H9 (cell line): ENCODE results near the gene MINDY4B. TPM values are rescaled to one million over a fixed set of nuclear protein-coding genes. Genes with fewer than 3 reads are reported as not detected.

Source experiments
- DNase-seq: peaks from one replicate; pipeline ENCODE4 v3.0.0-alpha.2; 2017
- H2AFZ ChIP-seq: one replicate; pipeline ENCODE4 v1.6.1; 2013; ENCODE audit warnings: mild to moderate bottlenecking, low read length, control low read depth, moderate library complexity
- H2AK5ac ChIP-seq: 2 replicates; pipeline ENCODE4 v1.6.1; 2013; ENCODE audit warnings: low read length, control low read depth, mixed read lengths; ENCODE audit not compliant: insufficient read length
- H2BK120ac ChIP-seq: one replicate; pipeline ENCODE4 v1.6.1; 2013; ENCODE audit warnings: low read depth, mild to moderate bottlenecking, low read length, control low read depth, inconsistent platforms; ENCODE audit not compliant: poor library complexity, severe bottlenecking
- H2BK12ac ChIP-seq: 2 replicates; pipeline ENCODE4 v1.6.1; 2013; ENCODE audit warnings: low read length, control low read depth, mixed read lengths, low read depth; ENCODE audit not compliant: insufficient read length
- H2BK15ac ChIP-seq: 2 replicates; pipeline ENCODE4 v1.6.1; 2013; ENCODE audit warnings: low read depth, low read length, control low read depth
- H2BK20ac ChIP-seq: one replicate; pipeline ENCODE4 v1.6.1; 2013; ENCODE audit warnings: low read depth, mild to moderate bottlenecking, low read length, control low read depth, inconsistent platforms; ENCODE audit not compliant: poor library complexity, severe bottlenecking
- H2BK5ac ChIP-seq: 2 replicates; pipeline ENCODE4 v1.6.1; 2013; ENCODE audit warnings: low read length, control low read depth, mixed read lengths; ENCODE audit not compliant: insufficient read length
- H3K14ac ChIP-seq: 2 replicates; pipeline ENCODE4 v1.6.1; 2013; ENCODE audit warnings: low read length, control low read depth; ENCODE audit not compliant: insufficient read depth
- H3K18ac ChIP-seq: 2 replicates; pipeline ENCODE4 v1.6.1; 2013; ENCODE audit warnings: low read depth, mild to moderate bottlenecking, mixed read lengths, low read length, control low read depth; ENCODE audit not compliant: insufficient read length
- H3K23ac ChIP-seq: 2 replicates; pipeline ENCODE4 v1.6.1; 2013; ENCODE audit warnings: low read length, control low read depth, mixed read lengths, low read depth; ENCODE audit not compliant: insufficient read length
- H3K23me2 ChIP-seq: 2 replicates; pipeline ENCODE4 v1.6.1; 2013; ENCODE audit warnings: low read depth, mild to moderate bottlenecking, mixed read lengths, low read length, control low read depth; ENCODE audit not compliant: insufficient read length, poor library complexity, severe bottlenecking
- H3K27ac ChIP-seq: 2 replicates; pipeline ENCODE4 v1.5.1; 2013; ENCODE audit warnings: low read length, control low read depth, mixed read lengths, low read depth; ENCODE audit not compliant: insufficient read length
- H3K27me3 ChIP-seq: 2 replicates; pipeline ENCODE4 v1.6.1; 2013; ENCODE audit warnings: low read length, control low read depth, inconsistent platforms; ENCODE audit not compliant: insufficient read depth
- H3K4ac ChIP-seq: 2 replicates; pipeline ENCODE4 v1.6.1; 2013; ENCODE audit warnings: low read depth, mild to moderate bottlenecking, control low read depth, inconsistent platforms, low read length, moderate library complexity
- H3K4me1 ChIP-seq: 2 replicates; pipeline ENCODE4 v1.6.1; 2013; ENCODE audit warnings: low read length, control low read depth, inconsistent platforms; ENCODE audit not compliant: insufficient read depth
- H3K4me2 ChIP-seq: 2 replicates; pipeline ENCODE4 v1.6.1; 2013; ENCODE audit warnings: low read length, control low read depth, mixed read lengths; ENCODE audit not compliant: insufficient read length, insufficient read depth
- H3K56ac ChIP-seq: 2 replicates; pipeline ENCODE4 v1.6.1; 2013; ENCODE audit warnings: low read depth, mild to moderate bottlenecking, mixed read lengths, low read length, control low read depth; ENCODE audit not compliant: insufficient read length
- H3K79me1 ChIP-seq: 2 replicates; pipeline ENCODE4 v1.6.1; 2013; ENCODE audit warnings: low read depth, mild to moderate bottlenecking, moderate library complexity, low read length, control low read depth, inconsistent platforms; ENCODE audit not compliant: insufficient read depth, poor library complexity, severe bottlenecking
- H3K79me2 ChIP-seq: 2 replicates; pipeline ENCODE4 v1.6.1; 2013; ENCODE audit warnings: low read length, control low read depth, inconsistent platforms; ENCODE audit not compliant: insufficient read depth
- H3K9ac ChIP-seq: 2 replicates; pipeline ENCODE4 v1.6.1; 2013; ENCODE audit warnings: low read length, control low read depth, mixed read lengths; ENCODE audit not compliant: insufficient read length; ENCODE audit errors: extremely low read depth
- H3K9me3 ChIP-seq: one replicate; pipeline ENCODE4 v1.6.1; 2013; ENCODE audit warnings: low read depth, low read length, inconsistent platforms; ENCODE audit not compliant: control insufficient read depth
- H3T11ph ChIP-seq: one replicate; pipeline ENCODE4 v1.6.1; 2013; ENCODE audit warnings: mild to moderate bottlenecking, low read length, control low read depth, inconsistent platforms
- H4K20me1 ChIP-seq: one replicate; pipeline ENCODE4 v1.6.1; 2013; ENCODE audit not compliant: control insufficient read depth, insufficient read length, insufficient read depth
- H4K5ac ChIP-seq: 2 replicates; pipeline ENCODE4 v1.6.1; 2013; ENCODE audit warnings: low read depth, mild to moderate bottlenecking, mixed read lengths, low read length, control low read depth; ENCODE audit not compliant: insufficient read length
- H4K8ac ChIP-seq: replicated peaks from 2 replicates; pipeline ENCODE4 v1.6.1; 2013; ENCODE audit warnings: low read length, control low read depth, mixed read lengths, low read depth; ENCODE audit not compliant: insufficient read length
- H4K91ac ChIP-seq: 2 replicates; pipeline ENCODE4 v1.6.1; 2013; ENCODE audit warnings: low read depth, mild to moderate bottlenecking, moderate library complexity, mixed read lengths, low read length, control low read depth; ENCODE audit not compliant: insufficient read length
- H3K27ac Mint-ChIP-seq, 3 experiments: 2 replicates in 2 of 3; 3 replicates in 1 of 3; pipeline ENCODE4 v1.8.0; 2020 to 2021; ENCODE audit warnings: mixed read lengths in 3 of 3, mild to moderate bottlenecking in 1 of 3, moderate library complexity in 1 of 3
- H3K27me3 Mint-ChIP-seq: 2 replicates; pipeline ENCODE4 v1.8.0; 2021; ENCODE audit warnings: low read depth, mild to moderate bottlenecking, moderate library complexity, mixed read lengths
- H3K36me3 Mint-ChIP-seq, 3 experiments: 2 replicates in 2 of 3; 3 replicates in 1 of 3; pipeline ENCODE4 v1.8.0; 2020 to 2021; ENCODE audit warnings: low read depth in 3 of 3, mixed read lengths in 3 of 3; ENCODE audit not compliant: insufficient read depth in 1 of 3
- H3K4me1 Mint-ChIP-seq, 2 experiments: 2 replicates each; pipeline ENCODE4 v1.8.0; 2020; ENCODE audit warnings: mixed read lengths in 2 of 2
- H3K4me3 Mint-ChIP-seq, 2 experiments: 2 replicates in 1 of 2; 3 replicates in 1 of 2; pipeline ENCODE4 v1.8.0; 2020 to 2021; ENCODE audit warnings: mild to moderate bottlenecking in 2 of 2, mixed read lengths in 2 of 2, moderate library complexity in 1 of 2
- H3K9me3 Mint-ChIP-seq, 2 experiments: 2 replicates in 1 of 2; 3 replicates in 1 of 2; pipeline ENCODE4 v1.8.0; 2020; ENCODE audit warnings: mild to moderate bottlenecking in 2 of 2, mixed read lengths in 2 of 2, moderate library complexity in 1 of 2
- CTCF ChIP-seq: fragments of 200-600 bp; sonication (generic); conservative IDR thresholded peaks from 3 replicates; pipeline ENCODE4 v1.8.0; 2021; ENCODE audit warnings: antibody characterized with exemption, mild to moderate bottlenecking
- WGBS: extraction: QIAGEN DNeasy Blood & Tissue Kit; methylation state at CpG from one replicate; pipeline ENCODE4 v1.1.7; 2013; ENCODE audit warnings: missing lambda C conversion rate, low lambda C conversion rate, mixed read lengths; ENCODE audit not compliant: insufficient read length; ENCODE audit errors: extremely low coverage; 5-methylcytosine and 5-hydroxymethylcytosine counted together
- total RNA-seq: library from RNA; stranded (reverse); gene quantifications from 2 replicates; pipeline ENCODE4 v1.2.1, GENCODE V29; 2021

MINDY4B gene
- total RNA-seq, 1 experiment from 2014 or later, result not detected

- no peak overlapping the region for H2BK120ac ChIP-seq
- H4K8ac ChIP-seq, result no peak overlapping the region
- H4K91ac ChIP-seq, result no peak overlapping the region
- no peaks in the 10 kb centered on the region for H3K9me3 ChIP-seq
- H4K20me1 ChIP-seq, result no peaks in the 10 kb centered on the region
- no peaks in the 10 kb centered on the region for H3K27me3 ChIP-seq
- DNase-seq, result no peak
- Mint-ChIP-seq H3K27ac (no peak overlapping the region), H3K27me3 (peaks cover under 1% of the 10 kb centered on the region; the same call in 1 of the 2 replicates), H3K36me3 (no peaks in the 10 kb centered on the region), H3K4me1 (no peaks in the 10 kb centered on the region), H3K4me3 (no peak overlapping the region), H3K9me3 (peaks cover 0 to 1% of the 10 kb centered on the region in 2 experiments; a peak in 2 of 5 replicates)
- no peak overlapping the region for H3K23ac ChIP-seq
- no peak overlapping the region for H2AFZ ChIP-seq
- no peak overlapping the region for H4K5ac ChIP-seq
- H3T11ph ChIP-seq, result no peak overlapping the region
- H2BK12ac ChIP-seq, result no peak overlapping the region
- H3K9ac ChIP-seq, result no peak overlapping the region
- no peaks in the 10 kb centered on the region for H3K23me2 ChIP-seq
- H3K56ac ChIP-seq, result no peak overlapping the region
- H2BK15ac ChIP-seq, result no peak overlapping the region
- H3K27ac ChIP-seq, result no peak overlapping the region
- H3K4ac ChIP-seq, result no peak overlapping the region
- no peaks in the 10 kb centered on the region for H3K79me1 ChIP-seq
- no peak overlapping the region for H3K14ac ChIP-seq
- H3K79me2 ChIP-seq, result no peaks in the 10 kb centered on the region
- no peak overlapping the region for H2BK5ac ChIP-seq
- no peak overlapping the region for H3K4me2 ChIP-seq
- TF ChIP-seq CTCF, result no peak
- H3K4me1 ChIP-seq, result no peaks in the 10 kb centered on the region
- H2BK20ac ChIP-seq, result no peak overlapping the region
- H2AK5ac ChIP-seq, result no peak overlapping the region
- no peak overlapping the region for H3K18ac ChIP-seq
- WGBS, result no CpG with 5 or more reads among the region's 13 CpGs
Observed at GRCh38 chr3:150951923-150952322, 46.7 kb upstream of the MINDY4B start.
